Thyroid gland (tissue), 4 donors: ENCODE measurements around the gene ANKRD6. TPM values are rescaled to one million over a fixed set of nuclear protein-coding genes. Genes with fewer than 3 reads are reported as not detected.

Experiments used
- DNase-seq, 2 donors: peaks; one replicate each; pipeline ENCODE4 v3.0.0-alpha.2; 2019
- H3K27ac ChIP-seq, 3 donors: fragments of 200-600 bp; sonication (generic); 1 replicate in 2 of 3; 2 replicates in 1 of 3; pipeline ENCODE4 v1.5.1; 2016 to 2019; ENCODE audit warnings: mild to moderate bottlenecking in 1 of 3, moderate library complexity in 1 of 3
- H3K27me3 ChIP-seq: fragments of 200-600 bp; sonication (generic); one replicate; pipeline ENCODE4 v1.5.1; 2019
- H3K36me3 ChIP-seq, 2 donors: fragments of 200-600 bp; sonication (generic); one replicate each; pipeline ENCODE4 v1.5.1; 2016 to 2019
- H3K4me1 ChIP-seq, 2 donors: fragments of 200-600 bp; sonication (generic); one replicate each; pipeline ENCODE4 v1.5.1; 2017 to 2019
- H3K4me3 ChIP-seq, 3 donors: fragments of 200-600 bp; sonication (generic); replicated peaks in 1 of 3; 1 replicate in 2 of 3; 2 replicates in 1 of 3; pipeline ENCODE4 v1.5.1; 2016; ENCODE audit warnings: mild to moderate bottlenecking in 1 of 3
- H3K9me3 ChIP-seq: fragments of 200-600 bp; sonication (generic); one replicate; pipeline ENCODE4 v1.5.1; 2017
- POLR2A ChIP-seq, 2 donors: fragments of 450-650 bp; IDR thresholded peaks; one replicate each; pipeline ENCODE4 v1.6.1; 2017; ENCODE audit warnings: antibody characterized with exemption in 2 of 2, mild to moderate bottlenecking in 2 of 2, moderate library complexity in 1 of 2
- WGBS, 2 donors: methylation state at CpG; one replicate each; pipeline ENCODE4 v1.1.5; 2017; 5-methylcytosine and 5-hydroxymethylcytosine counted together
- intact Hi-C: fragments of 100-400 bp; cut with DNase I; formaldehyde crosslinking; loops from one replicate; pipeline ENCODE4 v1.15.1; 2023
- total RNA-seq, 4 donors: library from RNA; depleted of rRNA; stranded (reverse); fragments of >200 nt; gene quantifications; one replicate each; pipeline ENCODE4 v1.2.3, GENCODE V29; 2016
- TF ChIP-seq, protein P1 (sequence below), 6 experiments: fragments of 200-600 bp in 3 of 6; fragments of 450-650 bp in 3 of 6; sonication (generic) in 3 of 6; IDR thresholded peaks; one replicate each; pipeline ENCODE4 v1.5.1; 2016 to 2019; ENCODE audit warnings: antibody characterized with exemption in 6 of 6, mild to moderate bottlenecking in 2 of 6, inconsistent platforms in 1 of 6, moderate library complexity in 1 of 6

The ANKRD6 gene
- total RNA-seq, 4 donors from 2014 or later = 18.2 to 50.6 (median 20.6) TPM

DNA sequence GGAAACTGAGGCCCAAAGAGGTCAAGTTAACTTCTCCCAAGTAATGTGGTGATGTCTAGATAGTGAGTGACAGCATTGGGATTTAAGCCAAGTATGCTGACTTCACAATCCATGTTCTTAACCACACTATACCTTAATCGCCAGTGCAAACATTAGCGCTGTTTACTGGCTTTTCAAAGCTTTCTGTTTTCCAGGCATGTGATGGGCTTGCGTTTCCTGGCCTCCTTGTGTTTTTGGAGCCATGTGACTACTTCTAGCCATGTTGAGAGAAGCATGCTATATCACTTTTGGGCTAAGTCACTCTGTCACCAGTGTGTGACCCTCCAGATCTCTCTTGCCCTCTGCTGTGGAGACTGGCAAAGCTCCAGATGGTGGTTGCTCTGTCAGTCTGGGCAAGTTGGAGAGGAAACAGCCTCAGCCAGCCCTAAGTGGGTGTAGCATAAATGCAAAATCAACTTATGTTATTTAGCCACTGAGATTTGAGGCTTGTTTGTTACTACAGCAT, 76.9 kb downstream of the ANKRD6 start:
- Histone ChIP-seq H3K4me1 (peaks cover 12 to 14% of the 10 kb centered on the region in 2 donors), H3K36me3 (no peaks in the 10 kb centered on the region), H3K27me3 (no peaks in the 10 kb centered on the region), H3K27ac (no peak overlapping the region), H3K9me3 (no peaks in the 10 kb centered on the region), H3K4me3 (no peak overlapping the region)
- intact Hi-C loops = no loop called here
- 72 to 74% methylated on average over 3 of the region's 3 CpGs for WGBS, 2 donors
- DNase-seq = peak; percentile 5 to 17
- TF ChIP-seq, protein P1, sequence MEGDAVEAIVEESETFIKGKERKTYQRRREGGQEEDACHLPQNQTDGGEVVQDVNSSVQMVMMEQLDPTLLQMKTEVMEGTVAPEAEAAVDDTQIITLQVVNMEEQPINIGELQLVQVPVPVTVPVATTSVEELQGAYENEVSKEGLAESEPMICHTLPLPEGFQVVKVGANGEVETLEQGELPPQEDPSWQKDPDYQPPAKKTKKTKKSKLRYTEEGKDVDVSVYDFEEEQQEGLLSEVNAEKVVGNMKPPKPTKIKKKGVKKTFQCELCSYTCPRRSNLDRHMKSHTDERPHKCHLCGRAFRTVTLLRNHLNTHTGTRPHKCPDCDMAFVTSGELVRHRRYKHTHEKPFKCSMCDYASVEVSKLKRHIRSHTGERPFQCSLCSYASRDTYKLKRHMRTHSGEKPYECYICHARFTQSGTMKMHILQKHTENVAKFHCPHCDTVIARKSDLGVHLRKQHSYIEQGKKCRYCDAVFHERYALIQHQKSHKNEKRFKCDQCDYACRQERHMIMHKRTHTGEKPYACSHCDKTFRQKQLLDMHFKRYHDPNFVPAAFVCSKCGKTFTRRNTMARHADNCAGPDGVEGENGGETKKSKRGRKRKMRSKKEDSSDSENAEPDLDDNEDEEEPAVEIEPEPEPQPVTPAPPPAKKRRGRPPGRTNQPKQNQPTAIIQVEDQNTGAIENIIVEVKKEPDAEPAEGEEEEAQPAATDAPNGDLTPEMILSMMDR (IDR thresholded peaks at IDR 0.05) = no peak
- TF ChIP-seq POLR2A (IDR thresholded peaks at IDR 0.05) = no peak

DNA sequence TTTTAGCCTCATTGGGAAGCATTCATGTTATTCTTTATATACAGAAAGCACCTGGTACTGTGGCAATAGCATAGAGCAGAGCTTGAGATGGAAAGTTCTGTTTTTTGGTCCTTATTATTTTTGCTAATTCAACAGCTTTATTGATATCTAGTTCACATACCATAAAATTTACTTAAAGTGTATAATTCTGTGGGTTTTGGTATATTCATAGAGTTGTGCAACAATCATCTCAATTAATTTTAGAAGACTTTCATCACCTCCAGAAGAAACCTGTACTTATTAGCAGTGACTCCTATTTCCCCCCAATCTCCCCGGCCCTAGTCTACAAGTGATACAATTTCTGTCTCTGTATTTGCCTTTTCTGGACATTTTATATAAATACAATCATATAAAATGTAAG, 77.4 kb downstream of the ANKRD6 start:
- Histone ChIP-seq H3K27ac (no peak overlapping the region), H3K4me3 (no peak overlapping the region), H3K36me3 (no peaks in the 10 kb centered on the region), H3K27me3 (no peaks in the 10 kb centered on the region), H3K4me1 (peaks cover 12 to 14% of the 10 kb centered on the region in 2 donors), H3K9me3 (no peaks in the 10 kb centered on the region)
- TF ChIP-seq POLR2A (IDR thresholded peaks at IDR 0.05) = no peak
- TF ChIP-seq, protein P1 (IDR thresholded peaks at IDR 0.05) = no peak
- no peak for DNase-seq
- intact Hi-C loops = no loop called here
- 90 to 92% methylated on average over 1 of the region's 1 CpG for WGBS, 2 donors

- TF ChIP-seq POLR2A (IDR thresholded peaks at IDR 0.05) = no peak
- TF ChIP-seq, protein P1 (IDR thresholded peaks at IDR 0.05) = no peak
- DNase-seq = no peak
- Histone ChIP-seq H3K4me1 (no peaks in the 10 kb centered on the region), H3K4me3 (no peak overlapping the region), H3K27me3 (no peaks in the 10 kb centered on the region), H3K36me3 (no peaks in the 10 kb centered on the region), H3K9me3 (no peaks in the 10 kb centered on the region), H3K27ac (no peak overlapping the region)
- intact Hi-C loops = no loop called here
- WGBS, 2 donors = 93 to 94% methylated on average over 4 of the region's 4 CpGs
Measured at GRCh38 chr6:89518352-89519055, 85.6 kb downstream of the ANKRD6 start.

DNA sequence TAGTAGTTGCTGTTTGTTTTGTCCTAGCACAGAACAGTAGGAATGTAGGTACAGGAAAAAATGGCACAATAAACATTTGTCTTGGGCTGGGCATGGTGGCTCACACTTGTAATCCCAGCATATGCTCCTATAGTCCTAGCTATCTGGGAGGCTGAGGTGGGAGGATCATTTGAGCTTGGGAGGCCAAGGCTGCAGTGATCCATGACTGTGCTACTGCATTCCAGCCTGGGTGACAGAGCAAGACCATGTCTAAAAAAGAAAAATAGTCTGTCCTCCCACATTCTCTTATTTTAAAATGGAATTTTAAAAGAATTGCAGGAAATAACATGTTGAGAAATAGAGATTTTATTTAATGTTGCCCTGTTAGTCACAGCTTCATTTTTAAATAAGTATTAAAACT, 87.8 kb downstream of the ANKRD6 start:
- Histone ChIP-seq H3K27me3 (no peaks in the 10 kb centered on the region), H3K27ac (no peak overlapping the region), H3K9me3 (no peaks in the 10 kb centered on the region), H3K4me1 (no peaks in the 10 kb centered on the region), H3K36me3 (no peaks in the 10 kb centered on the region), H3K4me3 (no peak overlapping the region)
- DNase-seq = no peak
- intact Hi-C loops = no loop called here
- TF ChIP-seq POLR2A (IDR thresholded peaks at IDR 0.05) = no peak
- TF ChIP-seq, protein P1 (IDR thresholded peaks at IDR 0.05) = no peak

- no peak for TF ChIP-seq POLR2A (IDR thresholded peaks at IDR 0.05)
- TF ChIP-seq, protein P1 (IDR thresholded peaks at IDR 0.05) = no peak
- H3K27me3 ChIP-seq = no peaks in the 10 kb centered on the region
- 66 to 94% methylated on average over 2 of the region's 2 CpGs for WGBS, 2 donors
Measured at GRCh38 chr6:89522778-89523177, 89.8 kb downstream of the ANKRD6 start.

More at GRCh38 chr6:89522778-89523177, 89.8 kb downstream of the ANKRD6 start:
- DNase-seq = no peak
- Histone ChIP-seq H3K4me3 (no peak overlapping the region), H3K9me3 (no peaks in the 10 kb centered on the region), H3K4me1 (no peaks in the 10 kb centered on the region), H3K36me3 (no peaks in the 10 kb centered on the region), H3K27ac (no peak overlapping the region)
- intact Hi-C loops = no loop called here
